IgD-negative memory B cell (primary cell): ENCODE data around the gene MYL5. TPM values are rescaled to one million over a fixed set of nuclear protein-coding genes. Genes with fewer than 3 reads are reported as not detected.

ENCODE experiments used
- polyA plus RNA-seq: library from polyadenylated mRNA; unstranded; fragments of 300-500 nt; fragmentation: Illumina TruSeq; gene quantifications from one replicate; pipeline ENCODE4 v1.2.3, GENCODE V29; 2021

MYL5 gene
- polyA plus RNA-seq, 1 donor from 2014 or later = 8.3 TPM

Other genes with a start within 250 kb of the MYL5 start
- gene ZNF721, start 175.4 kb upstream of the MYL5 start, polyA plus RNA-seq = 42.7 TPM
- 26.7 TPM for gene PIGG, start 175.3 kb upstream of the MYL5 start, polyA plus RNA-seq
- gene TMEM271, start 98.2 kb upstream of the MYL5 start, polyA plus RNA-seq = not detected
- gene PDE6B, start 49.0 kb upstream of the MYL5 start, polyA plus RNA-seq = 16.6 TPM
- gene ATP5ME, start 266 bp upstream of the MYL5 start, polyA plus RNA-seq = 430 TPM
- gene SLC49A3, start 14.6 kb downstream of the MYL5 start, polyA plus RNA-seq = 0.97 TPM
- 6.1 TPM for gene PCGF3, start 31.3 kb downstream of the MYL5 start, polyA plus RNA-seq
- not detected for gene CPLX1, start 151.6 kb downstream of the MYL5 start, polyA plus RNA-seq